ENCODE data around the gene AEN.

The AEN gene

DNA sequence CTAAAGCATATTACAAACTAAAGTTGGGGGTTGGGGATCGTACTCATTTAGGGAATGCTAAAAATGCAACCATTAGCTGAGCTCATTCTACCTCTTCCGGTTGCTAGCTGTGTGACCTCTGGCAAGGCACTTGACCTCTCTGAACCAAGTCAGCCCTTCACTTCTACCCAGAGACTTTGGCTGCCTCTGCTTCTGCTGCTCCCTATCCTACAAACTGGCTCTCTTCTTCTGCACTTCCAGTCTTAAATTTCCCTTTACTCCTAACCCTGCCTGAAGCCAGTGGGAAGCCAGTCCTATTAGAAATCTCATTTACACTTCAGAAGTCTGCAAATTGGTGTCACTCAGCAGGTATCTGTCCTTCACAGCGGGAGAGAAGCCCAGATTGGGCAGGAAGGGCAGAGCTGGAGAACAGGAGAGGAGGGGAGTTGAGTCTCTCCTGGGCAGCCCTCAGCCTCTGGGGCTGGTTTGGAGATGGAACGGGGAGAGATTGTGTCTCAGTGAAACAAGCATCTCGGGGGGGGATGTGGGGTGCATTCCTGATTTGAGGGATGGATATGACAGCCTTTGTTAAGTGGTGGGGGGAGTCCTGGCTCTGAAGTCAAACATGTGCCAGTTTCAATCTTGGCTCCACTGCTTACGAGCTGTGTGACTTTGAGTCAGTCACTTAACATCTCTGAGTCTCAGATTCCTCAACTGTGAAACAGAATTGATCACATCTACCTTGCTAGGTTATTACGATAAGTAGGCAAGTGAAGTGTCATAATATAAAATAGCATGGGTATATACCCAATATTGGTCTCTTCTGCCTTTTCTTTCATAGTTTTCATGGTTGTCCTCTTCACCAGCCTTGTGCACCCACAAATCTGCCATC lies 7.8 kb upstream of the AEN start:
- no peak for DNase-seq

DNA sequence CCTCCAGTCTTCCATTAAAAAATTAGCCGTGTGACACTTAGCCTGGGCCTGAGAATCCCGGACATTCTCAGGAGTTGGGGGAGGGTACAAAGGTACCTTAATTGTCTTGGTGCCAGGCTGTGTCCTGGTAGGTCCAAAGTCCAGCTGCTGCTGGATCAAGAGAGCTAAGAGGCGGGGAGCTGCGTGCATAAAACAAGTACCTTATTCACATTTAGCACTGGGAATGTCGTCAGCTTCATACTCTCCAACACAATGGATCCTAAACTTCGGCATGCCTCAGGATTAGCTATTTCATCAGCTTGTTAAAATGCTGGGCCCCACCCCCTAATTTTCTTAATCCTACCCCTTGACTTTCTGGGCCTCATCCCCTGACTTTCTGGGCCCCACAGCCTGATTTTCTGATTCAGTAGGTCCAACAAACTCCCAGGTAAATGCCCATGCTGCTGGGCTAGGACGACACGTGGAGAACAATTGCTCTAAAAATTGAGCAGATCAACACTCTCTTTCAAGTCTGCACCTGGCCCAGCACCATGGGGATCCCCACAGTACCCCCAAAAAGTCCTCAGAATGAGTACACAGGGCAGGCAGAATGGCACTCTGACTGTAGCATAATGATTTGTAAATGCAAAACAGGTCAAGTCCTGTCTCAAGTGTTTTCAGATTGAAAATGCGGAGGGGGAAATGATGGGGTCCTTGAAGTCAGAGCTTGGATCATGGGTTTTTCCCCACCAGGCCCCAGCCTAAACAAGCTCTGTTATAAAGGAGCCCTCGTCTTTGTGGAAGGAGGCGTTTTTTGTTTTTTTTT lies 5.6 kb upstream of the AEN start:
- DNase-seq: no peak

DNA sequence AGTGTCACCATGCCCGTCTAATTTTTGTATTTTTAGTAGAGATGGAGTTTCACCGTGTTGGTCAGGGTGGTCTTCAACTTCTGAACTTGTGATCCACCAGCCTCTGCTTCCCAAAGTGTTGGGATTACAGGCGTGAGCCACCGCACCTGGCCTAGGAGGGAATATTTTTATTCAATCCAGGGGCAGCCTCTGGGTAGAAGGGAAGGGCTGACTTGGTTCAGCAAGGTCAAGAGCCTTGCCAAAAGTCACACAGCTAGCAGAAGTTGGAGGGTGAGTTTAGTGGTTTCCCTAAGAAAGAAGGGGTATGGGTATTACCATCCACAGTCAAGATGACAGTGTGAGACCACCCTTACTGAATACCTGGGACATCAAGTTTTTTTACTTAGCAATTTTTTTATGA lies 4.9 kb upstream of the AEN start:
- DNase-seq: no peak

DNA sequence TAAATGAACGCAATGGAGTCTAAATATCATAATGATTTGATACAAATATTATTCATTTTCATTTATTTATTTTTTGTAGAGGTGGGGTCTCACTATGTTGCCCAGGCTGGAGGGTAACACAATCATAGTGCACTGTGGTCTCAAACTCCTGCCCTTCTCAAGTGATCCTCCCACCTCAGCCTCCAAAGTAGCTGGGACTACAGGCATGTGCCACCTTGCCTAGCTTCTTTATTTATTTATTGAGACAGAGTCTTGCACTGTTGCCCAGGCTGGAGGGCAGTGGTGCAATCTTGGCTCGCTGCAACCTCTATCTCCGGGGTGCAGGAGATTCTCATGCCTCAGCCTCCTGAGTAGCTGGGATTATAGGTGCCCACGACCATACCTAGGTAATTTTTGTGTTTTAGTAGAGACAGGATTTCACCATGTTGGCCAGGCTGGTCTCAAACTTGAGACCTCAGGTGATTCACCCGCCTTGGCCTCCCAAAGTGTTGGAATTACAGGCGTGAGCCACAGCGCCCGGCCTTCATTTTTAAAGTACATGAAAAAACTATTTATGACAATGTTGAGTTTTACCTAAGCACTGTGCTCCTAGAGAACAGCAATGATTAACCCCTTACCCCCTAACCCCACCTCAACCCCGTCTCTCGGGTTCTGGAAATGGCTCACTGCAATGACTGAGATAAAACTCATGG lies 4.0 kb upstream of the AEN start:
- DNase-seq: no peak

DNA sequence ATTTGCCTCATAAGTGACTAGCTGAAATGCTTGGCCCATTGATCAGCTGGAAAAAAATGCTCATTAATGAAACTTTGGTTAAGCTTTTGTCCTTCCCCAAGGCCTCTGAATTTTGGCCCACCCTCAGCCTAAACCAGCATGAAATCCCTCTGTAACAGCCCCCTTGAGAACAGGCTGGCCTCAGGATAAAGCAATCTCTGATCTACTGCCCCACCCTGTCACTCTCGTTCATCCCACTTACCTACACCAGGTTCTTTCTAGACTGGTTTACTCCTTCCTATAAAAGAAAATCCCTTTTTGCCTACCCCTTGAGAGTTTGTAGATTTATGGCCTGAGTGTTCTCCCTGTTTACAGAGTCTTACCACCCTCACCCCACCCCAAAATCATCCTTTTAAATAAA lies 3.4 kb upstream of the AEN start:
- DNase-seq: no peak

DNA sequence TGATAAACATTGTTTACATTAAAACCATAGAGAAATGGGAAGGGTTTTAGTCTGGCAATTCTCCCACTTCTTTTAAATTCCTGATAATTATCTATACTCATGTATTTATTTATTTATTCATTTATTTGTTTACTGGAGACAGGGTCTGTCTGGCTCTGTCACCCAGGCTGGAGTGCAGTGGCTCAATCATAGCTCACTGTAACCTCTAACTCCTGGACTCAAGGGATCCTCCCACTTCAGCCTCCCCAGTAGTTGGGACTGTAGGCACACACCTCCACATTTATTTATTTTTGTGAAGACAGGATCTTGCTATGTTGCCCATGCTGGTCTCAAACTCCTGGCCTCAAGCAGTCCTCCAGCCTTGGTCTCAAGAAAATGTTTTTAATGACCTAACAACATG lies 2.5 kb upstream of the AEN start:
- no peak for DNase-seq

DNA sequence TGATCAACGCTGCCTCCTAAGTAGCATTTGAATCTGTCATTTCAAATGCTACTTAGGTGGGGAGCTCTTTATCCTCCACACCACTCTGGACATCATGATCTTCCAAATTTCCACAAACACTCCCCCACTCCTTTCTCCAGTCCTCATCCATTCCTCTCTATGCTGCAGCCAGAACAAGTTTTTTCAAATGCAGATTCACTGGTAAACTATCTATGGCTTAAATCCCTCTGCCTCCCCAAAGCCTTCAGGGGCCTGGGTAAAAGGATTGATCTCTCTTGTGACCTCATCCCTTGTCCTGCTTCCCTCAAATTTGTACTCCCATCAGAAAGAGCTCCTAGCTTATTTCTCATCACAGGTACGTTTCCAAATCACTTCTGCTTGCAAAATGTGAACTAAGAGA lies 1.3 kb upstream of the AEN start:
- DNase-seq: no peak

DNA sequence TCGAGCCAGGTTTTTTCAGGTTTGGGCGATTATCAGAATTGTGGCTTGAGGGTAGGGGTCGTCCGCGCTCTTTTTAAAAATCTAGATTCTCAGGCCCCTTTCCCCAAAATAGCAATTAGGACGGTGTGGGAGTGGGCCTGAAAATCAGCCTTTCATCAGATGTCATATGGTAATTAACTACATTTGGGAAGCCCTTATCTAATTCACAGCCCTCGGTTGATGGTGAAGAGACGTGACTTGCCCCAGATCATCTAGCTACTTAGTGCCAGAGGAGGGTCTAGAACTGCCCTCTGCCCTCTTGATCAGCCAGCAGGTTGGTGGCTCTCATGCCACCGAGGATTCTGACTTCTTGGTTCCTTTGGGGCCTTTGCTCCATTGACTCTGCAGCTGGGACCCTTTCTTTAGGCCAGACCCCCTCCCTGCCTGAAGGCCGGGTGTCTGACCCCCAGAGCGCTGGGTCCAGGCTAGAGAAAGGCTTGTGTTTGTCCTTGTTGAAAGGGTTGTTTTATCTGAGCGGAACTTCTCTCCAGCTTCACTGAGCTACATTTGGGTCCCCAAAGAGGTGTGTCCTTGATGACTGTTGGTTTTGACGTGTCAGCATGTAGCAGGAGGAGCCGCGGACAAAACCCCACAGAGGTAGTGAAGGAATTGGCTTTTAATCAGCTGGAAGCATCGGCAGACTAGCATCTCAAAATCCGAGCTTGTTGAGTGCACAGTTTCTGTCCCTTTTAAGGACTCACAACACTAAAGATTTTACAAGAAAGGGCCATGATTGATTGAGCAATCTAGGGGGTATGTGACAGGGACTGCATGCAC lies 857 bp downstream of the AEN start:
- DNase-seq: no peak

DNA sequence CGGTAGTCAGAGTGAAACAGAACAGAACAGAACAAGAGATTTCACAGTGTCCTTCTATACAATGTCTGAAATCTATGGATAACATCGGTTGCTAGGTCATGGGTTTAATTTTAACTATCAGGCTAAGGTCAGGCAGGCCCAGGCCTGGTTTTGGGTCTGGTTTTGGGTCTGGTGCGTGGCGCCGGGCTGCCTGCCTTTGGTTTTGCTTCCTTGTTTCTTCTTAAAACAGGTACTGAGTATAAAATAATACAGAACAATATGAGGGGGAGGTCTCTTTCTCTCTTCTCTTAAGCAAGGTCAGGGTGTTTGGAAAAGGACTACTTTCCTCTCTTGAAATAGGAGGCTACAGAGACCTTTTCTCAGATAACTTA lies 1.4 kb downstream of the AEN start:
- no peak for DNase-seq

DNA sequence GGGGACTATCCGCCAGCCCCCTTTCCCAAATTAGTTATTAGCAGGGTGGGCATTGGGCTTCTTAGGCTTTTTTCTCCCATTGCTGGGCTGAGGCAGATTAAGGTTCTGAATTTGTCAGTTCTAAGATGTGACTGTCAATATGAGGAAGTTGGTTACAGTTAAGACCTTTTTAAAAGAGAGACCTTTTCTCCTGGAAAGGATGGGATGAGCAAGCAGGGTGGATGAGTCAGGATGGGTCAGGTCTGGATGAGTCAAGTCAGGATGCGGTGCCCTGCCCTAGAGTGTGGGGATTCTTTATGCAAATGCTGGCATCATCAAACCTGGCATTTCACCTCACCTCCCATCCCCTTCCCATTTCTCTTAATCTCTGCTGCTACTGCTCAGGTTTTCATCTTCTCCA lies 1.9 kb downstream of the AEN start:
- DNase-seq: no peak

DNA sequence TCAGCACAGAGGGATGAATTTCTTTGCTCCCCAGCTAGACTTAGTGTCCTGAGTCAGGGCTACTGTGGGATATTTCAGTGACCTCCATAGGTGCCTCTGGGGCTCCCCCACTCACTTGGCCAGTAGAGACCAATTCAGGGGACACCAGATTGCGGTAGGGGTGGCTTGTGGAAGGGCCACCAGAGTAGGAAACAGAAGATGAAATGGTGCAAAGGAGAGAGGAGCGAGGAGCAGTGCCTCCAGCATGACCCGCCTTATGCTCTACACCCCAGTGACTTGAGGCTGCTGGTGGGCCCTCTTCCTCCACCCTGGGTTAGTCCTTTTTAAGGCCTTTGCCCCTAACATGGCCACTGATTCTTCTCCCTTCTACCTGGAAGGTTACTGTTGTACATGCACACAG lies 2.5 kb downstream of the AEN start:
- no peak for DNase-seq

DNA sequence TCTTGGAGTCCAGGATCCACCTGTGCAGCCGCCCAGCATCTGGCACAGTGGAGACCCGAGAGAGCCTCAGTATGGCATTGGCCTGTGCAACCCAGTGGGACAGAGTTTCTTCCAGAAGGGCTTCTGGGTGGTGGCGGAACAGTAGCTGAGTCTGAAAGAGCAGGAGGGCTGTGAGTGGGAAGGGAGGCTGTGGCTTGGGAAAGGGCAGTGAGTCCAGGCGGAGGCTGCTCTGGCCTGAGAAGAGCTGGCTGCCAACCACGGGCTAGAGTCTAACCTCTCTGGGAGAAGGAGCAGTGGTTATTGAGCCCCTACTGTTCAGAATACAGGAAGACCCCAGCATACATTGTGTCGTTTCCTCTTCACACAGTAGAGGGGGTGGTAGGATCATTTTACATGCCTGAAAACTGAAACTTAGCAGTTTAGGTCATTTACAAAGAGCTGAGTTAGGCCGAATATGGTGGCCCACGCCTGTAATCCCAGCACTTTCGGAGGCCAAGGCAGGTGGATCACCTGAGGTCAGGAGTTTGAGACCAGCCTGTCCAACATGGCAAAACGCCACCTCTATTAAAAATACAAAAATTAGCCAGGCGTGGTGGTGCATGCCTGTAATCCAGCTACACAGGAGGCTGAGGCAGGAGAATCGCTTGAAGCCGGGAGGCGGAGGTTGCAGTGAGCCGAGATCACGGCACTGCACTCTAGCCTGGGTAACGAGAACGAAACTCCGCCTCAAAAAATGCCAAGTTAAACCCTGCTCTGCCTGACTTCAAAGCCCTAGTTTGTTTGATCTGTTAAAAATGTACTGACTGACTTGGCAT lies 3.2 kb downstream of the AEN start:
- no peak for DNase-seq

DNA sequence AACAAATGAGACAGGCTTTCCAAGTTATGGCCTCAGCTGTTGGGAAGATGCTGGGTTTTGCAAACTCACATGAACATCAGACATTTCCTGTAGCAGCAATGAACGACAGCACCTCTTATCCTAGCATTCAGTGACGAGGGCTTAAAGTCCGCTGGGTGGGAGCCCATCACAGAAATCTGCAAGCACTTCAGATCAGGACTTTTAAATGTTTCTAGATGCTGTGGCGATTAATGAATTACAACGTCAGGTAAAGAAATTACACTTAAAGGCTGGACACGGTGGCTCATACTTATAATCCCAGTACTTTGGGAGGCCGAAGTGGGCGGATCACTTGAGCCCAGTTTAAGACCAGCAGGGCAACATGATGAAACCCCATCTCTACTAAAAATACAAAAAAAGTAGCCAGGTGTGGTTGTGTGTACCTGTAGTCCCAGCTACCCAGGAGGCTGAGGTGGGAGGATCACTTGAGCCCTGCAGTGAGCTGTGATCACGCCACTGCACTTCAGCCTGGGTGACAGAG lies 3.9 kb downstream of the AEN start:
- DNase-seq: no peak

DNA sequence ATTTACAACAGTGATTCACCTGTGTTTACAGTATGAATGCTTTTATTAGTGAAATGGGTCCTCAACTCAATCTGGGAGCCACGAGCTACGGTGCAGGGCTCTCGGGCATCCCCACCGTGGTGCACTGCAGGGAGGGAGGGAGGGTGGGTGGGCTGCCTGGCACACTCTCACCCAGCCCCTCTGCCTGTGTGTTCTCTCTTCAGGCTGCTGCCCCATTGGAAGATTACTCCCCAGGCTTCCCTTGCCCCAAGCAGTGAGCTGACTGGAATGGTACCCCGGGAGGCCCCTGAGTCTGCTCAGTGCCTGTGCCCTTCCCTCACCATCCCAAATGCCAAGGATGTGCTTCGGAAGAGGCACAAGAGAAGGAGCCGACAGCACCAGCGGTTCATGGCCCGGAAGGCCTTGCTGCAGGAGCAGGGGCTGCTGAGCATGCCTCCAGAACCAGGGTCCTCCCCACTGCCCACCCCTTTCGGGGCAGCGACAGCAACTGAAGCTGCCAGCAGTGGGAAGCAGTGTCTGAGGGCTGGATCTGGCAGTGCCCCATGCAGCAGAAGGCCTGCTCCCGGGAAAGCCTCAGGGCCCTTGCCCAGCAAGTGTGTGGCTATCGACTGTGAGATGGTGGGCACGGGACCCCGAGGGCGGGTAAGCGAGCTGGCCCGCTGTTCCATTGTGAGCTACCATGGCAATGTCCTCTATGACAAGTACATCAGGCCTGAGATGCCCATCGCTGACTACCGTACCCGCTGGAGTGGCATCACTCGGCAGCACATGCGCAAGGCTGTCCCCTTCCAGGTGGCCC lies 5.0 kb downstream of the AEN start:
- no peak for DNase-seq

DNA sequence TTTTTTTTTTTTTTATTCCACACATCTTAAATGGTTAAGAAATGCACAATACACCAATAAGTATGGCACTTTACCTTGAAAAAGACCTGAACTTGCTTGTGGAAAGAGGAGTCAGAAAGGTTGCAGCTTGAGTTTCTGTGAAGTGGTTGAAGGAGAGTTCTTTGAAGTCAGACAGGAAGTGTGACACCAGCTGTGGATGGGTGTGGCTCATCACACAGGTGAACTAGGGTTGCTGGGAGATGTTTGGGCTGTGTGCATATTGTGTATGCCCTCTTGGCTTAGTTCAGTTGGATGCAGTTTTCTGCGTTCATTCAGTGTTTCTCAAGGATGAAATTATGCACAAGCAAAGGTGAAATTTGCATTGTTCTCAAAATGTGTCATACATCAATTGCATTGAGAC lies 6.3 kb downstream of the AEN start:
- DNase-seq: no peak

DNA sequence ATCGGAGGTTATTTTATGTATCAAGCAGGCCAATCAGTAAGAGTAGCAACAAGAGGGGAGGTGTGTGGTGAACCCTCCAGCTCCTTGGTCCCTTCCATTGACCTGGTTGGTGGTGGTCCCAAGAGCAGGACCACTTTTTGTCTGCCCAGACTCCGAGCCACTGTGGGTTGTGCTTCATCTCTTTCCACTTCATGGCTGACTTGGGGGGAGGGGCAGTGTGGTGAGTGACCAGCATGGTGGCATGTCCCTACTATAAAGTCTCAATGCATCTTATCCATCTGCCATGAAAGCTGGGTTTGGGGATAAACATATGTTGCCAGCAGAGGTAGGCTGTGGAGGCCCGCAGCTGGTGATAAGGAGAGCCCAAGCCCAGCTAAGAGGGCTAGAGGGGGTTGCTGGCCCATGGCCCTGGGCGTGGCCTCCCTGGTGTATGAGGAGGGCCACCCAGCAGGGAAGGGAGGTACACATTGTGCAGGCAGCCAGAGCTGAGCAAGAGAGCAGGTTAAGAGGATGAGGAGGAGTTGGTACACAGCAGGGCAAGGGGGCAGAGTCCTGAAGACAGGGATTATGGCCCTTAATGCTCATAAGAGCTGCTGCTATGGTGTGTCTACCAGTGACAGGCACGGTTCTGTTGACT lies 7.0 kb downstream of the AEN start:
- DNase-seq: no peak

DNA sequence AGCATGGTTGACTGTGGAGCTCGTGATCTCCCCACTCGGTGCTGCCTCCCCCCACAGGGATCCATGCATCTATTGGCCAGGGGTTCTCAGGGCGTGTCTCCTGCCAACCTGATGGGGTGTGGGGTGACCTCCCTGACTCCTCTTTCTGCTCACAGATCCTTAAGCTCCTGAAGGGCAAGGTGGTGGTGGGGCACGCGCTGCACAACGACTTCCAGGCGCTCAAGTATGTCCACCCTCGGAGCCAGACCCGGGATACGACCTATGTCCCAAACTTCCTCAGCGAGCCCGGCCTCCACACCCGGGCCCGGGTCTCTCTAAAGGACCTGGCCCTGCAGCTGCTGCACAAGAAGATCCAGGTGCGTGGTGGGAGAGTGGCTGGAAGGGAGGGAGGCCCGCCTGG lies 7.9 kb downstream of the AEN start:
- no peak for DNase-seq

DNA sequence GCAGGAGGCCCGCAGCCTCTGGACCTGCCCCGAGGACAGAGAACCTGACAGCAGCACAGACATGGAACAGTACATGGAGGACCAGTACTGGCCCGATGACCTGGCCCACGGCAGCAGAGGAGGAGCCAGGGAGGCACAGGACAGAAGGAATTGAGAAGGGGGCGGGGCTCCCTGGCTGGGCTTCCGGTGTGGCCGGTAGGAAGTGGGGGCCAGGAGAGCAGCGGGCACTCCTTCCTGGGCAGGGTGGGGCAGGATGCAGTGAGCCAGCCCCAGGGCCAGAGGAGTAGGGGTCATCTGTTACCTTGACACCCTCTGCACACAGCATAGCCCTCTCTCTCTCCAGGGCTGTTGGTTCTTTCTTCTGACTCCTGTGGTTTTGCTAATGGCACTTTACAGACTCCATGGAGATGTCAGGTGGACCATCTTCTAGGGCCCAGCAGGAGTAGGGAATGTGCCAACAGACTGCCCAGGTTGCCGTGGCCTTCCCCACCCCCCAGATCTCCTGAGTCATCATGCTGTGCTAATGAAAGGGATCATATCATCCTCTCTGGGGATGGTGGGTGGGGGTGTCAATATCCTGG lies 9.1 kb downstream of the AEN start:
- DNase-seq: no peak

DNA sequence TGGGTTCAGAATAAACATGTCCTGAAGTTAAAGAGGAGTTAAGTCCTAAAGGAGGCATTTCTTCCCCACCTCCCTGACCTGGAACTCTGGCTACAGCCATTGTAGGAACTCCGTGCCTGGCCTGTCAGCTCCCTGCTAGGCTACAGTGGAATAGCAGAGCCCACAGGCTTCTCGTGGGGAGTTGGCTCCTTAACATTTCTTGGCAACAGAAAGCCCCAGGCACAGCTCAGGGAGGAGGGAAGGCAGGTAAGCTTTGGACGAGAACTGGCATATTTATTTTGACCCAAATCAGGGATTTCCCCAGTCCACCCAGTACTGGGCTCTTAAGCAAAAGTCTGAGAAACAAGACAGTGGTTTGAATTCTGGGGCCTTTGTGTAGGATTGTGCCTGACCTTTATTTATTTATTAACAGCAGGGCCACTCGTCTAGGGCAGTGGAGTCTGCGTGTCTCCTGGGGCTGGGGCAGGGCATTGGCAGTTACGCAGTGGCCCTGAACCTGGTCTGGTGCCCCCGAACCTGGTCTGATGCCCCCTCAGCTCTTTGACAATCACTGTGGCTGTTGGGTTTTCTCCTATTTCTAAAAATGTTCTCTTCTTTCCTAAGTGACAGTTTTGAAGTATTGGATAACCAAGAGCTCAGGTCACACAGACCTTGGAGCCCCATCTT lies 9.8 kb downstream of the AEN start:
- DNase-seq: no peak
